ENCODE measurements around the gene RAPGEF5.
A peak's percentile ranks its signal among the peaks of the same experiment; 100 is the strongest.

Gene RAPGEF5

GRCh38 chr7:22356701-22357310 lies at the start of gene RAPGEF5:
RAPGEF5 (minus strand) TSS chr7:22357154; CDS start chr7:22357060, 94 bp downstream.
- DNase-seq (ENCODE audit: low spot score): peak; percentile 92

- no peak for DNase-seq (ENCODE audit: low spot score)
These were observed 49.8 kb upstream of the RAPGEF5 start for GRCh38 chr7:22406715-22407114.

- no peak for DNase-seq (ENCODE audit: low spot score)
These were observed 47.6 kb upstream of the RAPGEF5 start for GRCh38 chr7:22404421-22405023.

GRCh38 chr7:22403344-22403743 lies 46.4 kb upstream of the RAPGEF5 start:
- no peak for DNase-seq (ENCODE audit: low spot score)

- DNase-seq (ENCODE audit: low spot score): no peak
These were observed 45.3 kb upstream of the RAPGEF5 start for GRCh38 chr7:22402250-22402649.

- no peak for DNase-seq (ENCODE audit: low spot score)
These were observed 44.1 kb upstream of the RAPGEF5 start for GRCh38 chr7:22400936-22401553.

- no peak for DNase-seq (ENCODE audit: low spot score)
These were observed 43.3 kb upstream of the RAPGEF5 start for GRCh38 chr7:22400150-22400814.

- no peak for DNase-seq (ENCODE audit: low spot score)
These were observed 42.6 kb upstream of the RAPGEF5 start for GRCh38 chr7:22399546-22399945.

GRCh38 chr7:22399091-22399490 lies 42.1 kb upstream of the RAPGEF5 start:
- no peak for DNase-seq (ENCODE audit: low spot score)

- DNase-seq (ENCODE audit: low spot score): no peak
These were observed 41.0 kb upstream of the RAPGEF5 start for GRCh38 chr7:22397981-22398380.

- DNase-seq (ENCODE audit: low spot score): no peak
These were observed 38.3 kb upstream of the RAPGEF5 start for GRCh38 chr7:22395222-22395621.

- no peak for DNase-seq (ENCODE audit: low spot score)
These were observed 37.8 kb upstream of the RAPGEF5 start for GRCh38 chr7:22394739-22395138.

GRCh38 chr7:22393913-22394729 lies 37.2 kb upstream of the RAPGEF5 start:
- no peak for DNase-seq (ENCODE audit: low spot score)

- DNase-seq (ENCODE audit: low spot score): no peak
These were observed 33.6 kb upstream of the RAPGEF5 start for GRCh38 chr7:22390516-22390915.

- DNase-seq (ENCODE audit: low spot score): no peak
These were observed 32.9 kb upstream of the RAPGEF5 start for GRCh38 chr7:22389892-22390291.

GRCh38 chr7:22387583-22387982 lies 30.6 kb upstream of the RAPGEF5 start:
- no peak for DNase-seq (ENCODE audit: low spot score)

GRCh38 chr7:22386865-22387264 lies 29.9 kb upstream of the RAPGEF5 start:
- DNase-seq (ENCODE audit: low spot score): no peak

GRCh38 chr7:22386206-22386858 lies 29.4 kb upstream of the RAPGEF5 start:
- DNase-seq (ENCODE audit: low spot score): no peak

- DNase-seq (ENCODE audit: low spot score): no peak
These were observed 28.4 kb upstream of the RAPGEF5 start for GRCh38 chr7:22385326-22385725.

GRCh38 chr7:22380333-22380732 lies 23.4 kb upstream of the RAPGEF5 start:
- DNase-seq (ENCODE audit: low spot score): no peak

- DNase-seq (ENCODE audit: low spot score): no peak
These were observed 21.4 kb upstream of the RAPGEF5 start for GRCh38 chr7:22378199-22378980.
